GM10266 (cell line): ENCODE measurements around the gene ADGRF3.
"Not testable (repeated sequence)": the region's sequence is repeated elsewhere in the genome, so short reads cannot be mapped to it uniquely, and the experiment has no call there.

Source experiments
- DNase-seq: peaks from one replicate; pipeline ENCODE4 v3.0.0; 2012; ENCODE audit errors: extremely low spot score
- TF ChIP-seq, protein P1 (sequence below): IDR thresholded peaks from 2 replicates; pipeline ENCODE4 v1.5.1; 2012; ENCODE audit warnings: mild to moderate bottlenecking, low read depth; ENCODE audit not compliant: control insufficient read depth, insufficient read depth; ENCODE audit errors: missing control alignments

The ADGRF3 gene

DNA sequence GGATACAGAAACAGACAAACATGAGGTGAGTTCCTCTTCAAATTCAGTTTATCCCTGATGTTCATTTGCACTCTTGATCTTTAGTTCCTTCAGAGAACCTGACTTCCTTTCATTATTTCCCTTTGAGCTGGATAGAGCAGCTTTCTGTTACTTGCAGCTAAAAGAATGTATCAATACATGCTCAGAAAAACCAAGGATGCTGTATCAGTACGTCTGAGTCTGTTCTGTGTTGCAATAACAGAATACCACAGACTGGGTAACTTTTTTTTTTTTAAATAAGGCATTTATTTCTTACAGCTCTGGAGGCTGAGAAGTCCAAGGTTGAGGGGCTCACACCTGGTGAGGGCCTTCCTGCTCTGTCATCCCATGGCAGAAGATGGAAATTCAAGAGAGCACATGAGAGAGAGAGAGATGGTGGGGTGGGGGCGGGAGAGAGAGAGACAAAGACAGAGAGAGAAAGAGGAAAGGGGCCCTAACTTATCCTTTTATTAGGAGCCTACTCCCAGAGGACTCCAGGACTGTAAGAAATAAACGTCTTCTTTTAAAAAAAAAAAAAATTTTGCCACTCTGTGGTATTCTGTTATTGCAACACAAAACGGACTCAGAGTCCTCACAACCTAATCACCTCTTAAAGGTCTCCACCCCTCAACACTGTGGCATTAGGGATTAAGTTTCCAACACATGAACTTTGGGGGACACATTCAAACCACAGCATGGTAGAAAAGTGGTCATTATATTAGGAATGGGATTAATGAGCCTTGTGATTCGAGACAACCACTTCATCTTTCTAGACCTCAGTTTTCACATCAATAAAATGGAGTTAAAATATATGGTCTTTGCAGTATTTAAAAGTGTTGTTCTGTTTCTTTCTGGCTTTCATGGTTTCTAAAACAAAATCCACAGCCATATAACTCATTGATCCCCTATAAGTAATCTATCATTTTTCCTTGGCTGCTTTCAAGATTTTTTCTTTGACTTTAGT lies 19.0 kb downstream of the ADGRF3 start:
- no peak for DNase-seq

DNA sequence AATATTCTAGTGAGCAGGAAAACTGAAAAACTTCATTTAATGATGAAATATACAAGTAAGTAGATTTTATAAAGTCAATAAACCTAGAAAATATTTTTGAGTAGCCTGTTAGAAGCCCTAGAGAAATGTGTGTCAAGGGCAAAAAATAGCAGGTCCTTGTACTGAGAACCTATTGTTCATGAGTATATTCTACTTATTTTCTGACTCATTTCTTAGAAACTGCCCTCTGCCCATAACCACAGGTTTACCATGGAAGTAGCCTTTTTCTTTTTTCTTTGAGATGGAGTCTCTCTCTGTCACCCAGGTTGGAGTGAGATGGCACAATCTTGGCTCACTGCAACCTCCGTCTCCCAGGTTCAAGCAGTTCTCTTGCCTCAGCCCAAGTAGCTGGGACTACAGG lies 20.1 kb downstream of the ADGRF3 start:
- TF ChIP-seq, protein P1, sequence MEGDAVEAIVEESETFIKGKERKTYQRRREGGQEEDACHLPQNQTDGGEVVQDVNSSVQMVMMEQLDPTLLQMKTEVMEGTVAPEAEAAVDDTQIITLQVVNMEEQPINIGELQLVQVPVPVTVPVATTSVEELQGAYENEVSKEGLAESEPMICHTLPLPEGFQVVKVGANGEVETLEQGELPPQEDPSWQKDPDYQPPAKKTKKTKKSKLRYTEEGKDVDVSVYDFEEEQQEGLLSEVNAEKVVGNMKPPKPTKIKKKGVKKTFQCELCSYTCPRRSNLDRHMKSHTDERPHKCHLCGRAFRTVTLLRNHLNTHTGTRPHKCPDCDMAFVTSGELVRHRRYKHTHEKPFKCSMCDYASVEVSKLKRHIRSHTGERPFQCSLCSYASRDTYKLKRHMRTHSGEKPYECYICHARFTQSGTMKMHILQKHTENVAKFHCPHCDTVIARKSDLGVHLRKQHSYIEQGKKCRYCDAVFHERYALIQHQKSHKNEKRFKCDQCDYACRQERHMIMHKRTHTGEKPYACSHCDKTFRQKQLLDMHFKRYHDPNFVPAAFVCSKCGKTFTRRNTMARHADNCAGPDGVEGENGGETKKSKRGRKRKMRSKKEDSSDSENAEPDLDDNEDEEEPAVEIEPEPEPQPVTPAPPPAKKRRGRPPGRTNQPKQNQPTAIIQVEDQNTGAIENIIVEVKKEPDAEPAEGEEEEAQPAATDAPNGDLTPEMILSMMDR: no peak
- no peak for DNase-seq

More for the DNA sequence above, 19.0 kb downstream of the ADGRF3 start:
- TF ChIP-seq, protein P1: no peak

DNA sequence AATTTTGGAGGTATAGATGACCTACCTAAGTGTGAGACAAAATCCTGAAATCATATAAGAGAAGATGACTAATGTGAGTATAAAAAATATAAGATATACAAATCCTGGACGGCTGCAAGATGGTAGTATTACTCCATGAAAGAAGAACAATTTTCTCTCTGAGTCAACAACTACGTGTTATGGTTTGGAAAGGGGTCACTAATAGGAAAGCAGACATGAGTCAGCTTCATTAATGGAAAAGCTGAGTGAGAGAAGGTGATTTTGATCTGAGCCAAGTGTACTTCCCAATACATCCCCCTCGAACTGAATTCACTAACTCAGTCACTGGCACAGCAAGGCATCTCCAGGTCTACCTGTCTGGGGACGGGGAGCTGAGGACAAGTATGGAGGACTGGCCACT lies 20.7 kb downstream of the ADGRF3 start:
- DNase-seq: no peak
- TF ChIP-seq, protein P1: no peak

DNA sequence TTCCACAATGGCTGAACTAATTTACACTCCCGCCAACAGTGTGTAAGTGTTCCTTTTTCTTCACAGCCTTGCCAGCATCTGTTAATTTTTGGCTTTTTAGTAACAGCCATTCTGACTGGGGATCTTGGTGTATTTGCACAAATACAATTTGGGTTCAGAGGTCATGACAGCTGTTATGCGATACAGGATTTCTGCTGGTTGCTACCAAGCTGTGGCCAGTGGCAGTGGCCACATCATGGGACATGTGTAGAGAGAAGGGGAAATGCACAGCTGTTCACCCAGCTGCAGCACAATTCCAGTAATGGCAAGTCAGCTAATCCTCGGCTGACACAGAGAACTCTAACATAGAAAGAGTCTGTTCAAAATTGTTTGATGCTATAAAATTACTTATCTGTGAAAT lies 21.7 kb downstream of the ADGRF3 start:
- TF ChIP-seq, protein P1: no peak
- no peak for DNase-seq

DNA sequence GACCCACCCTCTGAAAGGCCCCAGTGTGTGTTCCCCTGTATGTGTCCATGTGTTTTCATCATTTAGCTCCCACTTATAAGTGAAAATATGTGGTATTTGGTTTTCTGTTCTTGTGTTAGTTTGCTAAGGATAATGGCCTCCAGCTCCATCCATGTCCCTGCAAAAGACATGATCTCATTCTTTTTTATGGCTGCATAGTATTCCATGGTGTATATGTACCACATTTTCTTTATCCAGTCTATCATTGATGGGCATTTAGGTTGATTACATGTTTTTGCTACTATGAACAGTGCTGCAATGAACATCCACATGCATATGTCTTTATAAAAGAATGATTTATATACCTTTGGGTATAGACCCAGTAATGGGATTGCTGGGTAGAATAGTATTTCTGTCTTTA lies 22.1 kb downstream of the ADGRF3 start:
- DNase-seq: not testable (repeated sequence)

DNA sequence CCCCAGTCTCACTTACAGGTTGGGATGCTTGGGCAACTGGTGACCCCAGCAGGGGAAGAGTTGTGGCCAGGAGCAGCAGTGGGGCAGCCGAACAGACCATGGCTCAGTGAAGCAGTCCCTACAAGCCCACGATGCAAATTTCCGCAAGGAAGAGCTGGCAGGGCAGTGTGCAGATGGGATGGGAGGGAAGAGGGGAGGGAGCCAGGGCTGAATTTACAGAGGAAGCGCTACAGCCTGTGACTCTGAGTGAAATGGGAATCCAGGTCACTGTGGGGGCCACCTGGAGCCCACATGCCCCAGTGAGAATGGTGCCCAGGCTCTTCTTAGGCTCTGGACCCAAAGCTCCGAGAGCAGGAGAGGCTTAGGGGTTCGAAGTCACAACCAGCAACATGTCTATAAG lies 27.6 kb downstream of the ADGRF3 start:
- TF ChIP-seq, protein P1: no peak
- no peak for DNase-seq

DNA sequence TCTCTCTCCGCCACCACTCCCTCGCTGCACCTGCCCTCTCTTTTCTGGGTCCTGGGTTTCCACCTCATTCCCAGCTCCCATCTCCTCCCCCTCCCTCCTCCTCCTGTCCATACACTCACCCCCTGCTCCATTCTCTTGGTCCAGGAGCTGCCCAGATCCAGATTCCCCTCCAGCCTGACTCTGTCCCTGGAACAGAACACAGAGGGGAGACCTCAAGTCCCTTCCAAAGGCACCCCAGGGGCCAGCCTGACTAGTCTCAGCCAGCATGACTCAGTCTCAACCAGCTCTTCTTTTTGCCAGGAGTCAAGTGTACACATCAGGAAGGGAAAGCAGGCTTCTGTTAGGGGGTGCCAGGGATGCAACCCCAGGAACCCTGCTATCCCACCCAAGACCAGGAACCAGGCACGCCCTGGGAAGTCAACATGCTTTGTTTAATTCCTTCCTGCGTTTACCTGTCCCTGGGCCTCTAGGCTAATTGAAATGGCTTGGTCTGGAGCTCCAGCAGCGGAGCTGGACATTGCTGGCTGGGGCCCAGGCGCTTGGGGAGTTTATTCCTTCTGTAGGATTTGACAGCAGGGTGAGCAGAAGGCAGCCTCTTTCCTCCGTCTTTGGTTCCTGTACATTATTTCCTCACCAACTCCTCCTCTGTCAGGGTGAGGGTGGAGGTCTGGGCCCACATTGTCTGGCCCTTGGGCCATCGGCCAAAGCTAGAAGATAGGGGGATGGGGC lies 29.0 kb downstream of the ADGRF3 start:
- TF ChIP-seq, protein P1: no peak
- no peak for DNase-seq
